Testis (tissue), 3 donors: Measurements from ENCODE around the gene ST6GALNAC2. TPM values are rescaled to one million over a fixed set of nuclear protein-coding genes. Genes with fewer than 3 reads are reported as not detected.

Source experiments
- DNase-seq: peaks from one replicate; pipeline ENCODE4 v3.0.0-alpha.2; 2019
- H3K27ac ChIP-seq, 2 donors: fragments of 200-600 bp; sonication (generic); one replicate each; pipeline ENCODE4 v1.5.1; 2019
- H3K27me3 ChIP-seq: fragments of 200-600 bp; sonication (generic); one replicate; pipeline ENCODE4 v1.5.1; 2019
- H3K36me3 ChIP-seq: fragments of 200-600 bp; sonication (generic); one replicate; pipeline ENCODE4 v1.5.1; 2017; ENCODE audit warnings: low read depth; ENCODE audit errors: missing control alignments
- H3K4me1 ChIP-seq: fragments of 200-600 bp; sonication (generic); one replicate; pipeline ENCODE4 v1.5.1; 2019
- H3K4me3 ChIP-seq, 2 donors: fragments of 200-600 bp; sonication (generic); one replicate each; pipeline ENCODE4 v1.5.1; 2017 to 2019
- H3K9me3 ChIP-seq: fragments of 200-600 bp; sonication (generic); one replicate; pipeline ENCODE4 v1.5.1; 2017
- POLR2A ChIP-seq: fragments of 450-650 bp; IDR thresholded peaks from one replicate; pipeline ENCODE4 v1.6.1; 2017; ENCODE audit warnings: antibody characterized with exemption, mild to moderate bottlenecking, moderate library complexity
- WGBS, 2 donors: methylation state at CpG; one replicate each; pipeline ENCODE4 v1.1.5; 2018; 5-methylcytosine and 5-hydroxymethylcytosine counted together
- intact Hi-C: fragments of 100-400 bp; cut with DNase I; formaldehyde crosslinking; loops from one replicate; pipeline ENCODE4 v1.15.1; 2023; ENCODE audit warnings: low total_unique reads
- polyA plus RNA-seq: library from polyadenylated mRNA; stranded (reverse); fragments of 350-450 nt; fragmentation: Illumina TruSeq; extraction: RNeasy Lipid Tissue Mini Kit (QIAGEN cat#74804); gene quantifications from one replicate; pipeline ENCODE4 v1.2.3, GENCODE V29; 2014; ENCODE audit warnings: low read depth, low replicate concordance; ENCODE audit not compliant: insufficient read depth
- total RNA-seq, 2 donors: library from RNA; depleted of rRNA; stranded (reverse); fragments of >200 nt; gene quantifications; one replicate each; pipeline ENCODE4 v1.2.3, GENCODE V29; 2016
- TF ChIP-seq, protein P1 (sequence below), 3 experiments: fragments of 450-650 bp in 2 of 3; fragments of 200-600 bp in 1 of 3; sonication (generic) in 1 of 3; IDR thresholded peaks; one replicate each; pipeline ENCODE4 v1.5.1; 2016 to 2019; ENCODE audit warnings: antibody characterized with exemption in 3 of 3, mild to moderate bottlenecking in 2 of 3, moderate library complexity in 1 of 3

ST6GALNAC2 gene
- total and polyA plus RNA-seq, 3 donors from 2014 or later: 29.7 to 107 (median 87.5) TPM

DNA sequence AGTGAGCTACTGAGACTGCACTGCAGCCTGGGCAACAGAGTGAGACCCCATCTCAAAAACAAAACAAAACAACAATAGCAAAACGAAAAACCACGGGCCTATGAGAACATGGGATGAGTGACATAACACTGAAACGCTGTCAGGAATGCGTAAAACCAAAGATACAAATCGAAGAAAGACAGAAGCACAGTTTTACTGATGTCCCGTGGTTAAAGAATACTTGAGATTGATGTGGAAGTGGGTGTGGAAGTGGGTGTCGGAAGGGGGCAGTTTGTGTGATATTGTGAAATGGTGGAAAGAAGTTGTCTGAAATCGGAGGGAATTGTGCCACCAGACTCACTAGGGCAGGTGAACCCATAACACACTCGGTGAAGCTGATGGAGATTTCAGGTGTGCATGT is 9.5 kb downstream of the ST6GALNAC2 start:
- H3K4me1 ChIP-seq: no peaks in the 10 kb centered on the region
- no peak for DNase-seq
- H3K9me3 ChIP-seq: no peaks in the 10 kb centered on the region
- no peak overlapping the region for H3K4me3 ChIP-seq
- intact Hi-C loops: no loop called here
- TF ChIP-seq, protein P1, sequence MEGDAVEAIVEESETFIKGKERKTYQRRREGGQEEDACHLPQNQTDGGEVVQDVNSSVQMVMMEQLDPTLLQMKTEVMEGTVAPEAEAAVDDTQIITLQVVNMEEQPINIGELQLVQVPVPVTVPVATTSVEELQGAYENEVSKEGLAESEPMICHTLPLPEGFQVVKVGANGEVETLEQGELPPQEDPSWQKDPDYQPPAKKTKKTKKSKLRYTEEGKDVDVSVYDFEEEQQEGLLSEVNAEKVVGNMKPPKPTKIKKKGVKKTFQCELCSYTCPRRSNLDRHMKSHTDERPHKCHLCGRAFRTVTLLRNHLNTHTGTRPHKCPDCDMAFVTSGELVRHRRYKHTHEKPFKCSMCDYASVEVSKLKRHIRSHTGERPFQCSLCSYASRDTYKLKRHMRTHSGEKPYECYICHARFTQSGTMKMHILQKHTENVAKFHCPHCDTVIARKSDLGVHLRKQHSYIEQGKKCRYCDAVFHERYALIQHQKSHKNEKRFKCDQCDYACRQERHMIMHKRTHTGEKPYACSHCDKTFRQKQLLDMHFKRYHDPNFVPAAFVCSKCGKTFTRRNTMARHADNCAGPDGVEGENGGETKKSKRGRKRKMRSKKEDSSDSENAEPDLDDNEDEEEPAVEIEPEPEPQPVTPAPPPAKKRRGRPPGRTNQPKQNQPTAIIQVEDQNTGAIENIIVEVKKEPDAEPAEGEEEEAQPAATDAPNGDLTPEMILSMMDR (IDR thresholded peaks at IDR 0.05): no peak
- TF ChIP-seq POLR2A: no peak
- H3K27ac ChIP-seq: no peak overlapping the region
- 91 to 92% methylated on average over 9 of the region's 9 CpGs for WGBS, 2 donors
- H3K36me3 ChIP-seq: no peaks in the 10 kb centered on the region
- no peaks in the 10 kb centered on the region for H3K27me3 ChIP-seq

DNA sequence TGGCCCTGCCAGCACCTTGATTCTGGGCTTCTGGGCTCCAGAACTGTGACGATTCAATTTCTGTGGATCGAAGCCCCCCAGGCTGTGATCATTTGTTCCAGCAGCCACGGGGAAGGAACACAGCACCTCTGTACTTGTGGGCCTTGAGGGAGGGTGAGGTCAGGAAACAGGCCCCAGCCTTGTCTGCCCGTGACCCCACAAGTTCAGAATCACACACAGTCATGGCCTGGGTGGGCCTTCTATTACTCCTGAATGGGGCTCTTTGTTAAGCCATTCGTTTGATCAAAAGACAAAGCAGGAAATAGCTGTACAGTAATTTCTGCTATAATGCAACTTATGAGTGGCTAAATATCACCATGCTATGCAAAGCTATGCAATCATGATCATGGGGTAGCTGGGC is 10.1 kb downstream of the ST6GALNAC2 start:
- Histone ChIP-seq H3K27ac (no peak overlapping the region), H3K36me3 (no peaks in the 10 kb centered on the region), H3K4me1 (no peaks in the 10 kb centered on the region), H3K9me3 (no peaks in the 10 kb centered on the region), H3K27me3 (no peaks in the 10 kb centered on the region), H3K4me3 (no peak overlapping the region)
- TF ChIP-seq POLR2A: no peak
- TF ChIP-seq, protein P1 (IDR thresholded peaks at IDR 0.05): no peak
- DNase-seq: no peak
- WGBS, 2 donors: 81 to 82% methylated on average over 5 of the region's 5 CpGs
- intact Hi-C loops: no loop called here

DNA sequence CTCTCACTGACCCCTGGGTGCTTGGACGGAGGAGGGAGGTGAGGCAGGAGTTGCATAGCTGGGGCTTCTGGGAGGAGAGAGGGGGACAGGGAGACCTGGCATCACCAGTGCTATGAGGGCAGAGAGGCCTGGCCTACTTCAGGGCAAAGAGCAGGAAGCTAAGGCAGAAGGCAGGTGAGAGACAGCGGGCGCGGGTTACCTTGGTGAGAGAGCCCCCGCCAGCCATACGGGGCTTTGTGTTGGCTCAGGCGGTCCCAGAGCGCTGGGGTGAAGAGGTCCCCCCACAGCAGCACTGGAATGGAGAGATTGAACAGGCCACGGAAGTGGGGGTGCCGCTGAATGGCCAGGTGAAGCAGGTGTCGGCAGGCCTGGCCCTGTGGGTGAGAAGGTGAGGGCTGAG is 11.5 kb downstream of the ST6GALNAC2 start:
- Histone ChIP-seq H3K27me3 (no peaks in the 10 kb centered on the region), H3K4me3 (no peak overlapping the region), H3K27ac (no peak overlapping the region), H3K4me1 (peaks cover 11% of the 10 kb centered on the region), H3K9me3 (no peaks in the 10 kb centered on the region), H3K36me3 (no peaks in the 10 kb centered on the region)
- no peak for TF ChIP-seq POLR2A
- TF ChIP-seq, protein P1 (IDR thresholded peaks at IDR 0.05): no peak
- intact Hi-C loops: no loop called here
- DNase-seq: no peak
- 91 to 96% methylated on average over 10 to 11 of the region's 11 CpGs for WGBS, 2 donors

DNA sequence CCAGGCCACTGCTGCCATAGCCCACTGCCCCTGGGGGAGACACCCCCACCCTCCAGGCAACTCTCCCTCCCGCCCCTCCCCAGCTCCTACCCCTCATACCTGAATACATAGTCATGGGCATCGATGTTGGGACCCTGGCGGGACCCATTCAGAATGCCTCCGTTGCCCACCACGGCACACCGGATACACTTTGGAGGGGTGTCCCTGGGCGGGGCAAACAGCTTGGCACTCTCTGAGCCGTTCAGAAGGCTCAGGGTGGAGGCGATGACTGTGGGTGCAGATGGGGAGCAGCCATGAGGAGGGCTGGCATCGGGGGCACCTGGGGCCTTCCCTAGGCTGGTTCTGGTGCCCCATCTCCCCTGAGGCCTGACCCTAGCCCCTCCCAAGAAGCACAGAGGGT is 12.6 kb downstream of the ST6GALNAC2 start:
- Histone ChIP-seq H3K36me3 (no peaks in the 10 kb centered on the region), H3K4me1 (peaks cover 11% of the 10 kb centered on the region), H3K27me3 (no peaks in the 10 kb centered on the region), H3K27ac (no peak overlapping the region), H3K9me3 (no peaks in the 10 kb centered on the region), H3K4me3 (no peak overlapping the region)
- TF ChIP-seq POLR2A: no peak
- TF ChIP-seq, protein P1 (IDR thresholded peaks at IDR 0.05): no peak
- 92 to 93% methylated on average over 9 to 10 of the region's 10 CpGs for WGBS, 2 donors
- DNase-seq: no peak
- intact Hi-C loops: no loop called here

DNA sequence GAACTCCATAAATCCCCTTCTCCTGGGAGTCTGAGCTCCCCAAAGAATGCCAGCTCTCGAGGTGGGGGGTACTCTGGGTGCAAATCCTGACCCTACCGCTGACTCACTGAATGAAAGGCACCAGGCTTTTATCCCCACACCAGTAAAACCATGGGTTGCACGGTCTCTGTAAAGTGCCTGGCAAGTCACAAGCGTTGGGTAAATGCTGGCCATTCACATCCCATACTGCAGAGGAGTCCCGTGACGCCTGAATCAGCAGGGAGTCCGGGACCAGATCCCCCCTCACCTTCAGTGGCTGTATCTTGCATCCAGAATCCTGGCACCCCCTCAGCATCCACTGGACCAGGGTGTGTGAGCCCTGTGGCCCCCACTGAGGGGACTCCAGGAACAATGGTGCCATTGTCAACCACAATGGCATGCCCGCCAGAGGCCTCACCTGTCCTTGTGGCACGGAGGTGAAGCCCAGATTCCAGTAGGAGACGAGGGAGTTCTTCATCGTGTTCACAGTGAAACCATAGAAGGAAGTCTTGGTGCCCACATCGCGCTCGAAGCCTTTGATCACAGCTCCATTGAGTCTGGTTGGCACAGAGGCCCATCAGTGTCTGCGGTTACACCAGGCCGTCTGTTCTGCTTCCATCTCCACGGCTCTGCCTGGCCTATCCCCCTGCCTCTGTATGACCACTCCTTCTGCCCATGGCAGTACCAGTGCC is 13.3 kb downstream of the ST6GALNAC2 start:
- Histone ChIP-seq H3K27me3 (no peaks in the 10 kb centered on the region), H3K27ac (no peak overlapping the region), H3K36me3 (no peaks in the 10 kb centered on the region), H3K4me1 (peaks cover 19% of the 10 kb centered on the region), H3K9me3 (no peaks in the 10 kb centered on the region), H3K4me3 (no peak overlapping the region)
- 91 to 93% methylated on average over 15 to 17 of the region's 17 CpGs for WGBS, 2 donors
- TF ChIP-seq POLR2A: no peak
- TF ChIP-seq, protein P1 (IDR thresholded peaks at IDR 0.05): no peak
- DNase-seq: no peak
- intact Hi-C loops: no loop called here
